Astrocyte (in vitro differentiated cells and primary cell): ENCODE data around the gene NANOS1.

ENCODE experiments used
- CTCF ChIP-seq: IDR thresholded peaks from 2 replicates; pipeline ENCODE4 v1.5.1; 2011; ENCODE audit warnings: low read depth, mild to moderate bottlenecking, inconsistent platforms, low read length, moderate library complexity; ENCODE audit not compliant: insufficient read depth
- EZH2 ChIP-seq: IDR thresholded peaks from 2 replicates; pipeline ENCODE4 v1.6.1; 2012; ENCODE audit warnings: mild to moderate bottlenecking, low read length, inconsistent platforms; ENCODE audit not compliant: insufficient read depth

GRCh38 chr10:119080521-119081259 lies 51.2 kb downstream of the NANOS1 start, which contains the start of gene EIF3A:
- TF ChIP-seq CTCF (no peak), EZH2 (no peak)
